AG20443 (cell line): ENCODE measurements around the gene GXYLT1.
"Not testable (repeated sequence)": the region's sequence is repeated elsewhere in the genome, so short reads cannot be mapped to it uniquely, and the experiment has no call there.

ENCODE experiments used
- DNase-seq: peaks from one replicate; pipeline ENCODE4 v3.0.0; 2012; ENCODE audit warnings: low spot score, mixed read lengths

GXYLT1 gene, protein sequence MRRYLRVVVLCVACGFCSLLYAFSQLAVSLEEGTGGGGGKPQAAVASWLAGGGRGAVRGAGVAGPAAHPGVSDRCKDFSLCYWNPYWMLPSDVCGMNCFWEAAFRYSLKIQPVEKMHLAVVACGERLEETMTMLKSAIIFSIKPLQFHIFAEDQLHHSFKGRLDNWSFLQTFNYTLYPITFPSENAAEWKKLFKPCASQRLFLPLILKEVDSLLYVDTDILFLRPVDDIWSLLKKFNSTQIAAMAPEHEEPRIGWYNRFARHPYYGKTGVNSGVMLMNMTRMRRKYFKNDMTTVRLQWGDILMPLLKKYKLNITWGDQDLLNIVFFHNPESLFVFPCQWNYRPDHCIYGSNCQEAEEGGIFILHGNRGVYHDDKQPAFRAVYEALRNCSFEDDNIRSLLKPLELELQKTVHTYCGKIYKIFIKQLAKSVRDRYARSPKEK

DNA sequence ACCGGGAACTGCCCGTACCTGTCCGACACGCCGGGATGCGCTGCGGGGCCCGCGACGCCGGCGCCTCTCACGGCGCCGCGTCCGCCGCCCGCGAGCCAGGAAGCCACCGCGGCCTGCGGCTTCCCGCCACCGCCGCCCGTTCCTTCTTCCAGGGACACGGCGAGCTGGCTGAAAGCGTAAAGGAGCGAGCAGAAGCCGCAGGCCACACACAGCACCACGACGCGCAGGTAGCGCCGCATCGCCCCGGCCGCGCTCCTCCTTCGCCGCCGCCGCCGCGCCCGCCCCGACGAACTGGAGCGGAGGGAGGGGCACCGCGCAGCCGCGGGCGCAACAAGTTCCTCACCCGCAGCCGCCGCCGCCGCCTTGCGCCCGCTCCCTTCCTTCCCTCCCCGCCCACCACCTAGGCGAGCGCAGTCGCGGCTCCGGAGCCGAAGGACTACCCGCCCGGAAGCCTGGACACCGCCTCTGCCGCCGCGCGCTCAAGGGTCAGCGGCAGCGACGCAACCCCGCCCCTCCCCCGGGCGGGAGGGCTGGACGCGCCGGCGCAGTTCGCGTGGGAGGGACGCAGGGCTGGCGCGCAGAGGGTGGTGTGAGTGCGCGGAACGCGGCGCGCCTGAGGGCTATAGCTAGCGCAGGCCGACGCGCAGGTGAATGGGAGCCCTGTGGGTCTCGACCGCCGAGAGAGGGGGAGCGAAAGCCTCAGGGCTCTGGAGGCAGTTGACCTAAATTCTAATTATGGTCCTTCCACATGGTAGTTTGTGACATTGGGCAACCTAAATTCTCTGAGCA lies at the start of gene GXYLT1:
Gene GXYLT1 (minus strand): TSS at position 467 of the 789 bp plus-strand sequence. CDS start 228 bp downstream, at position 239.
- DNase-seq, result peak; percentile 99

DNA sequence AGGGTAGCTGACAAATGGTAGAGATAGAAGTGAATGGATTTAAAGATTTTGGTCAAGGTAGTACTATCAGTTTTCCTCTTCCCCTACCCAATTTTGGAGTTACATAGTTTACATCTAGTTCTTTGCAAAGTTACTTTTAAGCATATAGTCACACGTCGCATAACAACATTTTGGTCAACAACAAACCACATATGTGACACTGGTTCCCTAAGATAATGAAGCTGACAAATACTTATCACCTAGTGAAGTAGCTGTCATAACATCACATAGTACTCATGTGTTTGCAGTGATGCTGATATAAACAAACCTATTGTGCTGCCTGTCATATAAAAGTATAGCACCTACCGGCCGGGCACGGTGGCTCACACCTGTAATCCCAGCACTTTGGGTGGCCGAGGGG lies 48.0 kb upstream of the GXYLT1 start:
- no peak for DNase-seq

DNA sequence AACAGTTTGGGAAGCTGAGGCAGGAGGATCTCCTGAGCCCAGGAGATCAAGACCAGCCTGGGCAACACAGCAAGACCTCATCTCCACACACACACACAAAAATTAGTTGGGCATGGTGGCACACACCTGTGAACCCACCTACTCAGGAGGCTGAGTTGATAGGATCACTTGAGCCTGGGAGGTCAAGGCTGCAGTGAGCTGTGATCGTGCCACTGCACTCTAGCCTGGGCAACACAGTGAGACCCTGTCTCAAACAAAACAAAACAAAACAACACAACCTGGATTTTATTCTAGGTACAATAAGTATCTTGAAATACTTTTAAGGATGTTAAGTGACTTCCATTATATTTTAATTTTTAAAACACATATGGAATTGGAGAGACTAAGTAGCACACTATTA lies 47.6 kb upstream of the GXYLT1 start:
- DNase-seq, result no peak

DNA sequence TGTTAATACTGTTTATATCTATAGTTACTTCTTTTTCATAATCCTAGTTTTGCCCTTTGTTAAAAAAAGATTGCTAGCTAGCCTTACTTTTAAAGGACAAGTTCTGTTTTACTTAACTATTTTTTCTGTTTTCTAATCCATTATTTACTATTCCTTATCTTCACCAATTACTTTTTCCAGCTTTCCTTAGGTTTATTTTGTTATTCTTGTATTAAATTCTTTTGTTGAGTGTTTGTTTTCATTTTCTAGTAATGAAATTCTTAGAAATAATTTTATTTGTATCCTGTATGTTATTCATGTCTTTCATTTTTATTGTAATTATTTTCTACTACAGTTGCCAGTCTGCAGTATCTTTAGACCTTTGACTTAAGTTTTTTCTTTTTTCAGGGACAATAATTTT lies 45.7 kb upstream of the GXYLT1 start:
- DNase-seq, result no peak

DNA sequence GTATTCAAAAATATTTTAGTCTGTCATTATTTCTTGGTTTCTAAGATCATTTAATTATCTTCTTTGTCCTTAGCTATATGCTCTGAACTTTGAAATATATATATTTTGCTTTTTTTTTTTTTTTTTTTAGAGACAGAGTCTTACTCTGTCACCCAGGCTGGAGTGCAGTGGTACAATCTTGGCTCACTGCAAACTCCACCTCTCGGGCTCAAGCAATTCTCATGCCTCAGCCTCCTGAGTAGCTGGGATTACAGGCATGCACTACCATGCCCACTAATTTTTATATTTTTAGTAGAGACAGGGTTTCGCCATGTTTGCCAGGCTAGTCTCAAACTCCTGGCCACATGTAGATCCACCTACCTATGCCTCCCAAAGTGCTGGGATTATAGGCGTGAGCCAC lies 43.6 kb upstream of the GXYLT1 start:
- not testable (repeated sequence) for DNase-seq

DNA sequence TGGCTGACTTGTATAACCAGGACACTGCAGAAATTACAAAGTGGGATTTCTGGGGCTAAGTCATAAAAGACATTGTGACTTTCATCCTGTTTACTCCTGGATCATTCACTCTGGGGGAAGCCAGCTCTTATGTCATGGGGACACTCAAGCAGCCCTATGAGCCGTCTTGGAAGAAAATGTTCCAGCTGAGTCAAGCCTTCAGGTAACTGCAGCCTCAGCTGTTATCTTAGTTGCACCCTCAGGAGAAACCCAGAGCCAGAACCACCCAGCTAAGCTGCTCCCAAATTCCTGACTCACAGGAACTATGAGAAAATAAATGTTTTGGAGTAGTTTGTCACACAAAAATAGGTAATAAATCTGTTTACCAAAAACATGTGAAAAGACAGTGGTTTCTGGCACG lies 43.1 kb upstream of the GXYLT1 start:
- no peak for DNase-seq

DNA sequence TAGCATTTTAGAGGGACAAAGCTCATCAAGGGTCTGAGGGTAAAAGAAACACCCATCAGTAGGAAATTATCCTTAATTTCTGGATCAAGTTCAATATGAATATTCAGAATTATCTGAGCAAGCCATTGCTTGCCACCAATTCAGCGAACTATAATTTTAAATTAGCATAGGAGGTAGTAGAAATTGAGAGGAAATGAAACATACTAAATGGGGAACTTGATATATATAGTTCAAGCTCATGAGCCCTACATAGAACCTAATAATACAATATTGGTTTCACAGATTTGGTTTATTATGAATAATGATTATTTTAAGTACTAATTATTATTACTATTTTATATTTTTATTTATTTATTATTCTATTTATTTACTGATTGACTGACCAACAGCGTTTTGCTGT lies 42.1 kb upstream of the GXYLT1 start:
- no peak for DNase-seq

DNA sequence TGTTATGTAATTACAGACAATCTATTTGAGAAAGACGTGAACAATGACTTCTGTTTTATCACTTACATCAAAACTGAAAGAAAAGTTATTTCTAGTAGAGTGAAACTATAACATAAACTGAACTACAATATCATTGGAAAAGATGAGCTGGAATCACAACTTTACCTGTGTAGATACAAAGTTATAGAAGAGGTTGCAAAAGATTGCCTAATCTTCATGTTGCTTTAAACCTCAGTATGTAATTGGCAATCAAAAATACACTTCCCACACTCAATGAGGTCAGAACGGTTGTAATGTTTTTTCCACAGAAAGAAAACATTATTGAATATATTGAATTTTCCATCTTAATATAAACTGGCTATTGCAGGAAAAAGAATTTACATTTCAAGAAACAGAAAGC lies 37.7 kb upstream of the GXYLT1 start:
- DNase-seq, result no peak

DNA sequence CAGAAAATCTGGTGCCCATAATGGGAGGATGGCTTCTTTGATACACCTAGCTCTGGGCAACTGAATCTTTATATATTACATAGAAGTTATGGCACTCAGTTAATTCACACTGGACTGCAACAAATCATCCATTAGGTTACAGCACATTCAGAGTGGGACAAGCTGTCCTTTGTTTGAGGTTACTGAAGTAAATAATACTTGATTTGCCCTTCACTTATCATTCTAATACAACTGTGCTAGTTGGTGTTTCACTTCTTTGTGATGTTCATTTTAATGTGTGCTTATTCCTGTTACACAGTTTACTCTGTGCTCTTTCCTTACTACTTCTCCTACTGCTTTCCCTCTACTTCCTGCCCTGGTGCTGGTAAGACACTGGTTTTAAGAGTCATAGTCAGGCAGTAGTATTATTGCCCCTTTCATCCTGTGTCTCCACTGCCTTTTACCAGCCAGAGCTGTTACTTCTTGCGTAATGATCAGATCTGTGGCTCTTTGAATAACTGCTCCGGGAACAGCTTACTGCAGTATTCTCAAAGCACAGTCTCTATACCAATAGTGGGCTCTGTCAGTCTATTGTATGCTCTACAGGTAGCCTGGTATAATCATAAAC lies 36.4 kb upstream of the GXYLT1 start:
- DNase-seq, result peak; percentile 11

DNA sequence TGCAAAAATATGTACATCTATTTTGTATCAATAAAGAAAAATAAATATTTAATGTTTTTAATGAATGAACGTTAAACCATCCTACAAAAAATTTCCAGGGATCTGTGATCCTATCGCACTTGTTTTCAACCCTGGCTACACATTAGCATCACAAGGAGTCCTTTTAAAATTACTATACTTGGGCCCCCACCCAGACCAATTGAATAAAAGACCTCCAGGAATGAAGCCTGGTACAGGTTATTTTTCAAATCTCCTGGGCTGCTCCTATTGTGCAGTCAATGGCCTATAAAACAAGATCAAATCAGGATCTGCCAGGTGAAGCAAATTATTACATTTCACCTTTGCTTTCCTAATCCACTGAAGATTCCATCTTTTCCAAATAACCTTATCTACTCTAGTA lies 33.4 kb upstream of the GXYLT1 start:
- DNase-seq, result no peak

DNA sequence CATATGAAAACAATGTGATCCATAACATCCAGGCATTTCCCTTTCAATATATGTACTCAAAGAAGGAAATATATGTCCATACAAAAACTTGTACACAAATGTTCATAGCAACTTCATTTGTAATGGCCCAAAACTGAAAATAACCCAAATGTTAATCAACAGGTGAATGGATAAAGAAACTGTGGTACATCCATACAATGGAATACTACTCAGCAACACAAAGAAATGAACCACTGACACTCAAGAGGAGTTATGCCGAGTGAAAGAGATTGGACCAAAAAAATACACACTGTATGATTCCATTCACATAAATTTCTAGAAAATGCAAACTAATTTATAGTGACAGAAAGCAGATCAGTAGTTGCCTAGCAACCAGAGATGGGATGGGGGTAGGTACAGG lies 30.3 kb upstream of the GXYLT1 start:
- no peak for DNase-seq

DNA sequence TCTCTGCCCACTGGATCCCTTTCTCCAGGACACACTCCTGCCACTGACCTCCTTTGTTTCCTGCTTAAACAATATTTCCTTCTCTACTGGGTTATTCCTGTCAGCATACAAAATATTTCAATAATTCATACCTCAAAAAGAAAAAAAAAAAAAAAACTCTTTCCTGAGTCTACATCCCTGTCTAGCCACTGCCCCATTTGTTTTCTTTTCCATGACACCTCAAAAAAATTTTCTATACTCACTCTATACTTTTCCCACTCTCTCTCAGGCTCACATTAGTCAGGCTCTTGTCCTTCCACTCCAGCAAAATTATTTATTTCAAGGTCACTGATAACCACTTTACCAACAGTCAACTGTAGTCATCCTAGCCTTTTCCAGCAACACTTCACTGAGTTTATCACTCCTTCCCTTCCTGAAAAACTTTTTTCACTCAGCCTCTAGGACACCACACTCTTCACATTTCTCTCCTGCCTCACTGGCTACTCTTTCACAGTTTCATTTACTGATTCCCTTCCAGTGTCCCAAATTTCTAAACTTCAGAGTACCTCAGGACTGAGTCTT lies 29.4 kb upstream of the GXYLT1 start:
- no peak for DNase-seq

DNA sequence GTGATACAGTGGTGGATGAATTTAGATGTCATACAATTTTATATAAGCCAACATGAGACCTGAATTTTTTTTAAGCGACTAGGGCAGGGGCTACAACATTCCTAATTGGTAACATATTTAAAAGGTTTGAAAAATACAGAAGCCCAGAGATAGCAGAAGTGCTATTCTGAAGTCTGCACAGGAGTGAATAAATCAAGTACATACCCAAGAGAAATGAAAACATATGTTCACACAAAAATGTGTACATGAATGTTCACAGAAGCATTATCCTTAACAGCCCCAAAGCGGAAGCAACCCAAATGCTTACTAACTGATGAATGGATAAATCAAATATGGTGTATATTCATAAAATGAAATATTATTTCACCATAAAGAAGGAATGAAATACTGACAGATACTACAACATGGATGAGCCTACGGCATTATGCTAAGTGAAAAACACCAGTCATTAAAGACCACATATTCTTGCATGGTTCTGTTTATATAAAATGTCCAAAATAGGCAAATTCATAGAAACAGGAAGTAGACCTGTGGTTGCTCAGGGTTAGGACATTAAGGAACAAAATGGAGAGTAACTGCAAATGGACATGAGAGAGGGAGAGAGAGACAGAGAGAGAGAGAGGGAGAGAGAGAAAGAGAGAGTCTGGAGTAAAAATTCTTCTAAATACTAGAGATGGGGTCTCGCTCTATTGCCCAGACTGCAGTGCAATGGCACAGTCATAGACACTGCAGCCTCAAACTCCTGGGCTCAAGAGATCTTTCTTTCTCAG lies 28.0 kb upstream of the GXYLT1 start:
- DNase-seq, result no peak

DNA sequence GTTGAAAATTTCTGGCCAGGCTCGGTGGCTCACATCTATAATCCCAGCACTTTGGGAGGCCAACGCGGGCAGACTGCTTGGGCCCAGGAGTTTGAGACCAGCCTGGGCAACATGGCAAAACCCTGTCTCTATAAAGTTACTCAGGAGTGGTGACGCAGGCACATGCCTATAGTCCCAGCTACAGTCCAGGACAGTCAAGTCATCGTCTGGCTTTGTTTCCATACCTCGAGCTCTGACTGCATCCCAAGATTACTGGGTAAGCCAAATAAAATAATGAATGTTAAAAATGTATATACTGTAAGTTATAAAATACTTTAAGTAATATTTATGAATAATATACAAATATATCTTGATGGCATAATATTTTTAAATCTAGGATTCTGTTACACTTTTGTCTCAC lies 23.0 kb upstream of the GXYLT1 start:
- DNase-seq, result no peak

DNA sequence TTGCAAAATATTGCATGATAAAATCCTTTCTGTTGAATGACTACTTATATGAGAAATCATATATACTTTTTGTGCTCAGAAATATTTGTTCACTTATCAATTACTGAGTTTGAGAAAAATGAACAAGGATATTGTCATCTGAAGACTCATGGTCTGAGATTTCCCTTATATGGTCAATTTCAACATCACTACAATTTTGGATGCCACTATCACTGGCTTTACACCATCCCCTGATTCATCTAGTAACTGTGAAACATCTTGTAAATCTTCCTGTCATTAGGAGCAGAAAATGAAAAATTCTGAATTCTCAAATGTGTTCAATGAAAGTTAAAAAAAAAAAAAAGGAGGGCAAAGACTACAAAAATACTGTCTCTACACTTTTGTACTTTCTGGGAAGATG lies 21.8 kb upstream of the GXYLT1 start:
- peak; percentile 60 for DNase-seq

DNA sequence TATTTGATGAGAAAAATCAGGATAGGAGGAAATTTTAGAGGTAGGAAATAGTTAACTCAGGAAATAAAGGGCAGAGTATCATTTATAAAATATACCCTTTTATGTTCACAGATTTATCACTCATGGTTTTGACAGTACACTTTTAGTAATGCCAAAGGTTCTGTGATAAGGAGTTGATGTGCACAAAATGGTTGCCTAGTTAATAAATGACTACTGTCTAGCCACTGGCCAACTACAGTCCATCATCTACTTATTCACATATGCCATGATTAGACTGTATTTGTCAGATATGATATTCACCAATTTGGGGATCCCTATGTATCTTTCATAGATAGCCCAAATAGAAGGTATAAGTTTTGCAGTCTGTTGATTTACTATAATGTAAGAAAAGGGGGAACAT lies 19.2 kb upstream of the GXYLT1 start:
- no peak for DNase-seq

DNA sequence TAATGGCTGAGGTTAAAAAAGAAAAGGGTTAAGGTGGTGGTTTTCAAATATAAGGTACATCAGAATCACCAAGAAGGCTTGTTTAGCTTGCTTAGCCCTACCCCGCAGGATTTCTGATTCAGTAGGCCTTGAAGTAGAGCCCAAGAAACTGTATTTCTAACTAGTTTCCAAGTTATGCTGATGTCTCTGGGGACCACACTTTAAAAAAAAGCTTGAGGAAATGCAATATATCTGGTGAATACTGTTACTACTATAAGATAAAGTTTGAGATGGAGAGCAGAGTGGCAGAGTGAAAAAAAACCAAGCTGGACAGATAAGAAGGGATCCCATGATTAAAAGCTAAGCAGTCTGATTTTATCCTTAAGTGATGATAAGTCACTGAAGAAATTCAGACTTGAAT lies 18.3 kb upstream of the GXYLT1 start:
- no peak for DNase-seq

DNA sequence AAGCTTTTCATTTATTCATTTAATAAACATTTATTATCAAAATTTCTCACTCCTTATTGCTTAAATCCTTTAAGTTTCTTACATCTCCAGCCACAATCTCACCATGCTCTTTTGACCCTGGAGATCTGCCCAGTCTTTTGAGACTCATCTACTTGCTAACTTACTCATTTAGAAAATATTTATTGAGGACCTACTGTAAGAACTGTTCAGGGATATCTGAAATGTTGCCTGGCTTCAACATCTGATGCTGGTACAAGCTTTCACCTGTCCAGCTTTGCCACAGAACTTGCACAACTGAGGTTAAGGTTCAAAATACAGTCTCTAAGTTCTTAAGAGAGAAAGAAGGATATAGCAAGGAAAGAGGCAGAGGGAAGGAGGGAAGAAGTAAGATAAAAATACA lies 17.5 kb upstream of the GXYLT1 start:
- peak; percentile 7 for DNase-seq

DNA sequence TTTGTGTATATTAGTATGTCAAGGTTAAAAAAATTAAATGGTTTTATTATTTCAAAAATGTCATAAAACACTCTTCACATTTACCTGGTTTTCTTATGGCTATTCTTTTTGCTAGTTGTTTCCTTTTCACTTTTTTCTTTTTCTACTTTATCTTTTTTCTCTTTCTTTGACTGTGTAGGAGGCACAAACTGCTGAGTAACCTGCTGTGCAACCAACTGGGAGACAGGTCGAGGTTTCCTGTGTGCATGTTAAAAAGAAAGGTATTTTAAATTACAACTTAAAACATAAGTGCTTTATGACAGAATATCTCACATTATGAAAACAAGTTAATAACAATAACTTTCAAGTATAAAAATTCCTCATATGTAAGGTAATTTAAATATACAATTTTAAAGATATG lies 16.9 kb upstream of the GXYLT1 start:
- DNase-seq, result no peak

DNA sequence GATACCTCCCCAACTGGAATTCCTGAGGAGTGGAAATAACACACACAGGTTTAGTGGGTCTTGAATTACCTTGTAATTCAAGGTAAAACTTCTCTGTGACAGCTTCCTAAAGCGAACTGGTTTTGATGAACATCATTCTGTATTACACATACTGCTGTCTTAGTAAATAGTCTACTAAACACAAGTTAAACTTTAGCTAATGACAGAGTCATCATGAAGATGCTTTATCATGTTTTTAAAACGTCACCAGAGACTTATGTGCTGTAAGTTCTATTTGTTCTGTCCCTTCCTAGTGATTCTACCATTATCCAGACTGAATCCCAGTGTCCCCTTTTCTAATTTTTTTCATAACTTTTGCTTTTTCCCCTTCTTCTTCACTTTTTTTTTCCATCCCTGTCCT lies 11.6 kb upstream of the GXYLT1 start:
- no peak for DNase-seq

DNA sequence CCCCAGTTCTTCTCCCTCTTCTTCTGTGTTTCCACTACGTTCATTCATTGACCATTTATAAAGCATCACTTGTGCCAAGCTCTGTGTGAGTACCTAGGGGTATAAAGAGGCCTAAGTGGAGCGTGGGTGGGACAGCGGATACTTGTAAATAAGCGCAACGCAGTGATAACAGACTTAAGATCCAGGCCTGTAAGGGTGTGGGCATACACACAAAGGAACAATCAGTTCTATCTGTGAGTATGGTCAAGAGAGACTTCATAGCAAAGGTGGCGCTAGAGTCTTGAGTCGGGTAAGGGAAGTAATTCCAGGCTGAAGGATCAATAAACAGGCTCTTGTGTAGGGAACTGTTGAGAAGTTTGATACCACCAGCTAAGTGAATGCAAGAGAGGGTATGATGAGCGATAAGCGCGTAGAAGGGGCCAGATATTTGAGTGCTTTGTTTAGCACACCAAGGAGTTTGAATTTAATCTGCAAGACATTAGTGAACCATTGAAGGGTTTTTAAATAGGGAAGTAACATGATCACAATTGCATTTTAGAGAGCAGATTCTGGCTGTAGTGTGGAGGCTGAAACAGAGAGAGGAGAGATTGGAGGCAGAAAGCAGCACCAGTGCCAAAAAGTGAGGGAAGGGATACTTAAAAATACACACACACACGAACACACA lies 1.0 kb upstream of the GXYLT1 start:
- no peak for DNase-seq
